IPS-20b (cell line): ENCODE results near the gene TMCO4.

Source experiments
- H3K27ac ChIP-seq: one replicate; pipeline ENCODE4 v1.5.1; 2013; ENCODE audit warnings: low read length
- H3K27me3 ChIP-seq: 2 replicates; pipeline ENCODE4 v1.6.1; 2013; ENCODE audit warnings: mild to moderate bottlenecking, low read length, inconsistent platforms; ENCODE audit not compliant: insufficient read depth
- H3K36me3 ChIP-seq: 2 replicates; pipeline ENCODE4 v1.6.1; 2013; ENCODE audit warnings: low read depth, mild to moderate bottlenecking, inconsistent platforms, low read length, moderate library complexity; ENCODE audit not compliant: insufficient read depth
- H3K4me1 ChIP-seq: 2 replicates; pipeline ENCODE4 v1.6.1; 2013; ENCODE audit warnings: mild to moderate bottlenecking, control low read depth, inconsistent platforms, low read length, moderate library complexity; ENCODE audit not compliant: insufficient read depth
- H3K4me3 ChIP-seq: 2 replicates; pipeline ENCODE4 v1.5.1; 2013; ENCODE audit warnings: mild to moderate bottlenecking, low read length, inconsistent platforms
- H3K9ac ChIP-seq: 2 replicates; pipeline ENCODE4 v1.6.1; 2013; ENCODE audit warnings: low read depth, mild to moderate bottlenecking, inconsistent platforms, low read length, moderate library complexity
- H3K9me3 ChIP-seq: 2 replicates; pipeline ENCODE4 v1.6.1; 2013; ENCODE audit warnings: mild to moderate bottlenecking, low read depth, low read length, inconsistent platforms; ENCODE audit not compliant: insufficient read depth

Gene TMCO4

GRCh38 chr1:19772053-19772452 lies 27.7 kb downstream of the TMCO4 start:
- Histone ChIP-seq H3K27ac (no peak overlapping the region), H3K27me3 (peaks cover 2% of the 10 kb centered on the region; the same call in 1 of the 2 replicates), H3K9ac (no peak overlapping the region), H3K4me1 (peaks cover 7% of the 10 kb centered on the region; the same call in 1 of the 2 replicates), H3K9me3 (no peaks in the 10 kb centered on the region), H3K4me3 (no peak overlapping the region), H3K36me3 (no peaks in the 10 kb centered on the region)

GRCh38 chr1:19771350-19771749 lies 28.4 kb downstream of the TMCO4 start:
- no peaks in the 10 kb centered on the region for H3K27me3 ChIP-seq
- H3K9me3 ChIP-seq: no peaks in the 10 kb centered on the region
- H3K36me3 ChIP-seq: no peaks in the 10 kb centered on the region
- no peak overlapping the region for H3K27ac ChIP-seq
- H3K9ac ChIP-seq: no peak overlapping the region
- no peak overlapping the region for H3K4me3 ChIP-seq
- peaks cover 7% of the 10 kb centered on the region; the same call in 1 of the 2 replicates for H3K4me1 ChIP-seq

GRCh38 chr1:19770436-19771190 lies 29.1 kb downstream of the TMCO4 start:
- H3K4me1 ChIP-seq: peaks cover 7% of the 10 kb centered on the region
- no peak overlapping the region for H3K4me3 ChIP-seq
- no peaks in the 10 kb centered on the region for H3K27me3 ChIP-seq
- no peak overlapping the region for H3K27ac ChIP-seq
- no peak overlapping the region for H3K9ac ChIP-seq
- no peaks in the 10 kb centered on the region for H3K36me3 ChIP-seq
- H3K9me3 ChIP-seq: no peaks in the 10 kb centered on the region

GRCh38 chr1:19769211-19769932 lies 30.3 kb downstream of the TMCO4 start:
- no peak overlapping the region for H3K27ac ChIP-seq
- H3K4me3 ChIP-seq: no peak overlapping the region
- no peaks in the 10 kb centered on the region for H3K36me3 ChIP-seq
- no peaks in the 10 kb centered on the region for H3K27me3 ChIP-seq
- H3K9me3 ChIP-seq: no peaks in the 10 kb centered on the region
- H3K9ac ChIP-seq: no peak overlapping the region
- peaks cover 11% of the 10 kb centered on the region for H3K4me1 ChIP-seq

GRCh38 chr1:19768353-19769210 lies 31.1 kb downstream of the TMCO4 start:
- no peak overlapping the region for H3K4me3 ChIP-seq
- H3K27ac ChIP-seq: no peak overlapping the region
- H3K9me3 ChIP-seq: no peaks in the 10 kb centered on the region
- H3K9ac ChIP-seq: no peak overlapping the region
- no peaks in the 10 kb centered on the region for H3K27me3 ChIP-seq
- no peaks in the 10 kb centered on the region for H3K36me3 ChIP-seq
- peaks cover 11% of the 10 kb centered on the region for H3K4me1 ChIP-seq

GRCh38 chr1:19765623-19766022 lies 34.1 kb downstream of the TMCO4 start:
- no peak overlapping the region for H3K27ac ChIP-seq
- H3K9ac ChIP-seq: no peak overlapping the region

GRCh38 chr1:19764848-19765247 lies 34.9 kb downstream of the TMCO4 start:
- no peak overlapping the region for H3K27ac ChIP-seq
- no peaks in the 10 kb centered on the region for H3K27me3 ChIP-seq
- H3K36me3 ChIP-seq: no peaks in the 10 kb centered on the region
- H3K9me3 ChIP-seq: no peaks in the 10 kb centered on the region
- H3K4me3 ChIP-seq: no peak overlapping the region
- H3K9ac ChIP-seq: no peak overlapping the region; the same call in 1 of the 2 replicates
- H3K4me1 ChIP-seq: peaks cover 11% of the 10 kb centered on the region

More at GRCh38 chr1:19765623-19766022, 34.1 kb downstream of the TMCO4 start:
- Histone ChIP-seq H3K4me1 (peaks cover 11% of the 10 kb centered on the region), H3K27me3 (no peaks in the 10 kb centered on the region), H3K36me3 (no peaks in the 10 kb centered on the region), H3K9me3 (no peaks in the 10 kb centered on the region), H3K4me3 (no peak overlapping the region)

- Histone ChIP-seq H3K4me3 (no peak overlapping the region), H3K4me1 (peaks cover 4% of the 10 kb centered on the region; the same call in 1 of the 2 replicates), H3K9me3 (no peaks in the 10 kb centered on the region), H3K9ac (no peak overlapping the region), H3K36me3 (no peaks in the 10 kb centered on the region), H3K27me3 (no peaks in the 10 kb centered on the region), H3K27ac (no peak overlapping the region)
Measured at GRCh38 chr1:19762175-19762779, 37.4 kb downstream of the TMCO4 start.

GRCh38 chr1:19759740-19760089 lies 40.0 kb downstream of the TMCO4 start:
- Histone ChIP-seq H3K27ac (no peak overlapping the region), H3K9me3 (no peaks in the 10 kb centered on the region), H3K4me3 (no peak overlapping the region), H3K36me3 (no peaks in the 10 kb centered on the region), H3K9ac (no peak overlapping the region), H3K4me1 (no peaks in the 10 kb centered on the region), H3K27me3 (no peaks in the 10 kb centered on the region)

- no peaks in the 10 kb centered on the region for H3K9me3 ChIP-seq
- no peak overlapping the region for H3K27ac ChIP-seq
- H3K9ac ChIP-seq: no peak overlapping the region
- no peaks in the 10 kb centered on the region for H3K36me3 ChIP-seq
- no peaks in the 10 kb centered on the region for H3K4me1 ChIP-seq
- no peaks in the 10 kb centered on the region for H3K27me3 ChIP-seq
- H3K4me3 ChIP-seq: no peak overlapping the region
Measured at GRCh38 chr1:19758227-19758830, 41.4 kb downstream of the TMCO4 start.

- no peaks in the 10 kb centered on the region for H3K27me3 ChIP-seq
- no peak overlapping the region for H3K4me3 ChIP-seq
- no peak overlapping the region for H3K27ac ChIP-seq
- no peaks in the 10 kb centered on the region for H3K4me1 ChIP-seq
- no peaks in the 10 kb centered on the region for H3K36me3 ChIP-seq
- H3K9me3 ChIP-seq: no peaks in the 10 kb centered on the region
- H3K9ac ChIP-seq: no peak overlapping the region
Measured at GRCh38 chr1:19757641-19758040, 42.1 kb downstream of the TMCO4 start.
